GM23248 (cell line): ENCODE results near the gene C7orf25.

ENCODE experiments used
- EZH2 ChIP-seq: fragments of 200-600 bp; sonication (generic); IDR thresholded peaks from 2 replicates; pipeline ENCODE4 v1.6.1; 2018; ENCODE audit warnings: antibody characterized with exemption, mild to moderate bottlenecking; ENCODE audit not compliant: insufficient read depth, poor library complexity, severe bottlenecking
- EZH2phosphoT487 ChIP-seq: fragments of 200-600 bp; sonication (generic); IDR thresholded peaks from 2 replicates; pipeline ENCODE4 v1.6.1; 2018; ENCODE audit warnings: antibody characterized with exemption, moderate library complexity, mild to moderate bottlenecking, low read depth; ENCODE audit not compliant: insufficient read depth

DNA sequence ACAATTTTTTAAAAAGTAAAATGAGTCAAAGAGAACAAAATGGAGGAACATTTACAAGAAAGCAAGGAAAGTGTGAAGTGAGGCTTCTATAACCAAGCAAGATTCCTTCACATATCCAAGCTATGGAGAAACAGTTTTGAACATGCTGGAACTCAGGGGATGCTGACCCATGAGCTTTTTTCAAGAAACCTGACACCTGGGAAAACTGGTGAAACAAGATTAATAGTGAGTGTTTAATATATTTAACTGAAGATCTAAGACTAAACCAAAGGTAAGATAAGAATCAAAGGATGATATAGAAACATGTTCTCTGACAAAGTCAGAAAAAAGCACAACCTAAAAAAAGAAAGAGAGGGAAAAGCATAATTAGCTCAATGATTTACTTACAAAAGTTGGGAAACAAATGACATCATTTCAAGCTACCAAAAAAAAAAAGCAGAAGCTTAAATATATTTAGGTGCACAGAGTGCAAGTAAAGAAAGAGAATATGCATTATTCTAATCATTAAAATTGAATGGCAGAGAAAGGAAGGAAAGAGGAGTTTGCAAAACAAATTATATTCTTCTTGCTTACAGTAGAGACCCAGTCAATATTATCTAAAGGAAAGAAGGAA is 24.9 kb downstream of the C7orf25 start:
- TF ChIP-seq EZH2 (no peak), EZH2phosphoT487 (no peak)
